Upper lobe of right lung (tissue), 1 donor: ENCODE measurements around the gene PPP1R16B. TPM values are rescaled to one million over a fixed set of nuclear protein-coding genes. Genes with fewer than 3 reads are reported as not detected.

ENCODE experiments used
- ATAC-seq: fragments of 200-7000 bp; cut with Tn5 transposase; one replicate; pipeline ENCODE4 v1.9.1; 2020; ENCODE audit warnings: mild to moderate bottlenecking, moderate library complexity
- DNase-seq: peaks from one replicate; pipeline ENCODE4 v3.0.0-alpha.2; 2020
- H3K27ac ChIP-seq: fragments of 200-600 bp; one replicate; pipeline ENCODE4 v1.8.0; 2022
- H3K27me3 ChIP-seq: fragments of 200-600 bp; one replicate; pipeline ENCODE4 v1.8.0; 2022; ENCODE audit warnings: mild to moderate bottlenecking
- H3K36me3 ChIP-seq: fragments of 200-600 bp; one replicate; pipeline ENCODE4 v1.8.0; 2022
- H3K4me1 ChIP-seq: fragments of 200-600 bp; one replicate; pipeline ENCODE4 v1.8.0; 2022
- H3K4me3 ChIP-seq: fragments of 200-600 bp; one replicate; pipeline ENCODE4 v1.8.0; 2022; ENCODE audit warnings: mild to moderate bottlenecking
- H3K9me3 ChIP-seq: fragments of 200-600 bp; one replicate; pipeline ENCODE4 v1.8.0; 2022
- intact Hi-C: fragments of 100-400 bp; cut with DNase I; formaldehyde crosslinking; loops from one replicate; pipeline ENCODE4 v1.11.0; 2022
- total RNA-seq: library from RNA; stranded (reverse); fragmentation: NEBNext Ultra II Directional; extraction: Animal tissue kit (Norgen Biotek cat#: 25700); gene quantifications from one replicate; pipeline ENCODE4 v1.2.1, GENCODE V29; 2021
- TF ChIP-seq, protein P1 (sequence below): fragments of 200-600 bp; IDR thresholded peaks from one replicate; pipeline ENCODE4 v1.8.0; 2022; ENCODE audit warnings: antibody characterized with exemption
- donor health status: DM: no; HTN: yes; CAD: no; lungs with severe emphysema.

Gene PPP1R16B
- total RNA-seq, 1 donor from 2014 or later = 22.1 TPM

DNA sequence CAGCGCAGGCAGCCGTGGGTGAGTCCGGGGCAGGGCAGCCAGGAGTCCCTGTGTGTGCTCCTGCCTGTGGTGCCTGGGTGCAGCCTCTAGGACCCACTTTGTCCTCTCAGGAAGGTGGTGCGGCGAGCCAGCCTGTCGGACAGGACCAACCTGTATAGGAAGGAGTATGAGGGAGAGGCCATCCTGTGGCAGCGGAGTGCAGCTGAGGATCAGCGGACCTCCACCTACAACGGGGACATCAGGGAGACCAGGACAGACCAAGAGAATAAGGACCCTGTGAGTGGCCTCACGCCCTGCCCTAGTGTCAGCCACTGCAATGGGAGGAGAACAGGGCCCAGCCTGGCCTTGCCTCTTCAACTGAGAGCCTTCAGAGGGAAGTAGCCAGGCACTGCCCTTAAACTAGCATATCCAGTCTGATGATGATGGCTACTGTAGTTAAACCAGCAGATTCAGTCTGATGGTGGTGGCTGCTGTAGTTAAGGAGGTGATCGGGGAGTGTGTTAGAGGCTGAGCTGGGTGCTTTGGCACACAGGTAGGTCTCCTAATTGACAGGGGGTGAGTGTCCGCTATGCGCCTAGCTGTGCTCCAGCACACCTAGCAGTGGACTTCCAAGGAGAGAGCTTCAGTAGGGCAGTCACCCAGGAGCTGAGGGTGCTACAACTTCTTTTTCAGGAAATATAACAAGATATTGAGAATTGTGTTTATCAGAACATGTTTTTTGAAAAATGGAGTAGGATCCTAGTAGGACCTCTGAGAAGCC, 102.6 kb downstream of the PPP1R16B start:
- no peaks in the 10 kb centered on the region for H3K4me1 ChIP-seq
- no peak overlapping the region for H3K27ac ChIP-seq
- H3K27me3 ChIP-seq = no peaks in the 10 kb centered on the region
- H3K9me3 ChIP-seq = no peaks in the 10 kb centered on the region
- H3K4me3 ChIP-seq = no peak overlapping the region
- intact Hi-C loops = no loop called here
- DNase-seq = no peak
- peak; percentile 31 for ATAC-seq
- TF ChIP-seq, protein P1, sequence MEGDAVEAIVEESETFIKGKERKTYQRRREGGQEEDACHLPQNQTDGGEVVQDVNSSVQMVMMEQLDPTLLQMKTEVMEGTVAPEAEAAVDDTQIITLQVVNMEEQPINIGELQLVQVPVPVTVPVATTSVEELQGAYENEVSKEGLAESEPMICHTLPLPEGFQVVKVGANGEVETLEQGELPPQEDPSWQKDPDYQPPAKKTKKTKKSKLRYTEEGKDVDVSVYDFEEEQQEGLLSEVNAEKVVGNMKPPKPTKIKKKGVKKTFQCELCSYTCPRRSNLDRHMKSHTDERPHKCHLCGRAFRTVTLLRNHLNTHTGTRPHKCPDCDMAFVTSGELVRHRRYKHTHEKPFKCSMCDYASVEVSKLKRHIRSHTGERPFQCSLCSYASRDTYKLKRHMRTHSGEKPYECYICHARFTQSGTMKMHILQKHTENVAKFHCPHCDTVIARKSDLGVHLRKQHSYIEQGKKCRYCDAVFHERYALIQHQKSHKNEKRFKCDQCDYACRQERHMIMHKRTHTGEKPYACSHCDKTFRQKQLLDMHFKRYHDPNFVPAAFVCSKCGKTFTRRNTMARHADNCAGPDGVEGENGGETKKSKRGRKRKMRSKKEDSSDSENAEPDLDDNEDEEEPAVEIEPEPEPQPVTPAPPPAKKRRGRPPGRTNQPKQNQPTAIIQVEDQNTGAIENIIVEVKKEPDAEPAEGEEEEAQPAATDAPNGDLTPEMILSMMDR = no peak
- H3K36me3 ChIP-seq = peaks cover 9% of the 10 kb centered on the region

DNA sequence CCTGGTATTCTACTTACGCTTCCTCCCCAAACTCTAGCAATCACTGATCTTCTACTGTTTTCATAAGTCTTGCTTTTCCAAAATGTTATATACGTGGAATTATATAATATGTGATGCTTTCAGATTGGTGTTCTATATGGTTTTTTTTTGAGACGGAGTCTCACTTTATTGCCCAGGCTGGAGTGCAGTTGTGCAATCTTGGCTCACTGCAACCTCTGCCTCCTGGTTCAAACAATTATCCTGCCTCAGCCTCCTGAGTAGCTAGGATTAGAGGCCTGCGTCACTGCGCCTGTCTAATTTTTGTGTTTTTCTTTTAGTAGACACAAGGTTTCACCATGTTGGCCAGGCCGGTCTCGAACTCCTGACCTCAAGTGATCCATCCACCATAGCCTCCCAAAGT, 109.9 kb downstream of the PPP1R16B start:
- TF ChIP-seq, protein P1 = no peak
- Histone ChIP-seq H3K36me3 (no peaks in the 10 kb centered on the region), H3K9me3 (no peaks in the 10 kb centered on the region), H3K27me3 (no peaks in the 10 kb centered on the region), H3K27ac (no peak overlapping the region), H3K4me3 (no peak overlapping the region), H3K4me1 (no peaks in the 10 kb centered on the region)
- DNase-seq (no peak), ATAC-seq (no peak)
- intact Hi-C loops = no loop called here

DNA sequence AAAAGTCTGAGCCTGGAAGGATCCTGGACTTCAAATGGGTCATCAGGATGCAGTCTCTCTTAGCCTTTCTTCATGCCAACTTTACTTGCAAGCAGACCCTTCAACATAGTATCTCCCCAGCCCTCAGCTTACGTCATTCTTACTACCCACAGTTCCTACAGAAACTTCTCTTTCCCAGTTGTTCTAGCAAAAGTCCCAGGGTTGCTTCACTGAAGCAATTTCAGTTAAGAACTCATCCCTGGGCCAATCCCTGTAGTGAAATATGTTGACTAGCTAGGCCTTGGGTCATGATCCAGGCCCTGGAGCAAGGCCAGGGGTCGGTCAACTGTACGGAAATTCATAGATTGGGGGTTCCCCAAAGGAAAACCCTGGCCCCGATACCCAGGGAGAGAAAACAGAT, 112.2 kb downstream of the PPP1R16B start:
- no peaks in the 10 kb centered on the region for H3K9me3 ChIP-seq
- TF ChIP-seq, protein P1 = no peak

DNA sequence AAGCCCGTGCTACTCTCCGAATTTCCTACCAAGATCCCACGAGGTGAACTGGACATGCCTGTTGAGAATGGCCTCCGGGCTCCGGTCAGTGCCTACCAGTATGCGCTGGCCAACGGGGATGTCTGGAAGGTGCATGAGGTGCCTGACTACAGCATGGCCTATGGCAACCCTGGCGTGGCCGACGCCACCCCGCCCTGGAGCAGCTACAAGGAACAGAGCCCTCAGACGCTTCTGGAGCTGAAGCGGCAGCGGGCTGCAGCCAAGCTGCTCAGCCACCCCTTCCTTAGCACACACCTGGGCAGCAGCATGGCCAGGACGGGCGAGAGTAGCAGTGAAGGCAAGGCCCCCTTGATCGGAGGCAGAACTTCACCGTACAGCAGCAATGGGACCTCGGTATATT, 112.7 kb downstream of the PPP1R16B start:
- H3K27ac ChIP-seq = no peak overlapping the region
- DNase-seq = no peak
- H3K4me3 ChIP-seq = no peak overlapping the region
- H3K27me3 ChIP-seq = no peaks in the 10 kb centered on the region
- intact Hi-C loops = no loop called here
- H3K36me3 ChIP-seq = no peaks in the 10 kb centered on the region
- ATAC-seq = no peak
- H3K9me3 ChIP-seq = no peaks in the 10 kb centered on the region
- TF ChIP-seq, protein P1 = no peak
- no peaks in the 10 kb centered on the region for H3K4me1 ChIP-seq

More for the DNA sequence above, 112.2 kb downstream of the PPP1R16B start:
- no peak for ATAC-seq
- intact Hi-C loops = no loop called here
- Histone ChIP-seq H3K27me3 (no peaks in the 10 kb centered on the region), H3K4me3 (no peak overlapping the region), H3K4me1 (no peaks in the 10 kb centered on the region), H3K36me3 (no peaks in the 10 kb centered on the region), H3K27ac (no peak overlapping the region)
- no peak for DNase-seq

DNA sequence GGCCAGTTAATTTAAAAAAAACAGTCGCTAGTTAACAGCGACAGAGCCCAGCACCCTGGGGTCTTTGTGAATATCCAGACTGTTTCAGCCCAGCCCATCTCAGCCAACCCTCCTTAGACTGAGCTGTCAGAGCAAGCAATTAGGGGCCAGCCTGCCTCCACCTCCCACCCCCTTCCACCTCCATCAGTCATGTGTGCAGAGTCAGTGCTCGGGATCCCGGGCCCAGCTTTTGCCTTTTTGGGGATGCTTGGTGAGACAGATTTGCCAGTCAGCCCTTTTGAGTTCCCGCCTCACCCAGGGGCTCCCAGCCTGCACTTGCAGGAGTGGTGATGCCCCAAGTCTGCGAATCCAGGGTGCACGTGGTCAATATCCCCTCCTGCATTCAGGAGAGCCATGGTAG, 114.2 kb downstream of the PPP1R16B start:
- Histone ChIP-seq H3K36me3 (no peaks in the 10 kb centered on the region), H3K4me1 (no peaks in the 10 kb centered on the region), H3K27ac (no peak overlapping the region), H3K4me3 (no peak overlapping the region), H3K9me3 (no peaks in the 10 kb centered on the region), H3K27me3 (no peaks in the 10 kb centered on the region)
- DNase-seq = no peak
- intact Hi-C loops = no loop called here
- ATAC-seq = no peak
- TF ChIP-seq, protein P1 = no peak

DNA sequence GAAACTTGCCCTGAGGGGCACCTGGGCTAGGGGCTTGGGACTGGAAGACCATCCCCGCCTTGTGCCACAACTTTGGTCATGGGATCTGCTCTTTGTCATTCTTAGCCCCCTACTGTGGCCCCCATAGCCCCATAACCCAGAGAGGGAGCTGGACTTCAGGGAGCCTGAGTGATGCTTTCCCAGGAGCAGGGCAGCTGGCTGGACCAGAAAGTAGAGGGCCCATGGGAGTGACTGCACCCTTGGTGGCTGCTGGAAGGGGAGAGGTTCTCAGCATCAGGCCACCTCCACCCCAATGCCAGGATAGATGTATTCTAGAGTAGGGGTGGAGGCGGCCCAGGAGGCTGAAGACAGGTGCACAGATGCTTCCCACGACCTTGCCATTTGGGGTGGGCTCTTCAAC, 114.9 kb downstream of the PPP1R16B start:
- H3K27ac ChIP-seq = no peak overlapping the region
- H3K36me3 ChIP-seq = no peaks in the 10 kb centered on the region
- H3K9me3 ChIP-seq = no peaks in the 10 kb centered on the region
- DNase-seq (no peak), ATAC-seq (no peak)
- H3K4me1 ChIP-seq = no peaks in the 10 kb centered on the region
- H3K27me3 ChIP-seq = no peaks in the 10 kb centered on the region
- no peak overlapping the region for H3K4me3 ChIP-seq
- intact Hi-C loops = no loop called here
- TF ChIP-seq, protein P1 = no peak
